ENCODE results near the gene GLYAT.

Gene GLYAT, protein sequence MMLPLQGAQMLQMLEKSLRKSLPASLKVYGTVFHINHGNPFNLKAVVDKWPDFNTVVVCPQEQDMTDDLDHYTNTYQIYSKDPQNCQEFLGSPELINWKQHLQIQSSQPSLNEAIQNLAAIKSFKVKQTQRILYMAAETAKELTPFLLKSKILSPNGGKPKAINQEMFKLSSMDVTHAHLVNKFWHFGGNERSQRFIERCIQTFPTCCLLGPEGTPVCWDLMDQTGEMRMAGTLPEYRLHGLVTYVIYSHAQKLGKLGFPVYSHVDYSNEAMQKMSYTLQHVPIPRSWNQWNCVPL

DNA sequence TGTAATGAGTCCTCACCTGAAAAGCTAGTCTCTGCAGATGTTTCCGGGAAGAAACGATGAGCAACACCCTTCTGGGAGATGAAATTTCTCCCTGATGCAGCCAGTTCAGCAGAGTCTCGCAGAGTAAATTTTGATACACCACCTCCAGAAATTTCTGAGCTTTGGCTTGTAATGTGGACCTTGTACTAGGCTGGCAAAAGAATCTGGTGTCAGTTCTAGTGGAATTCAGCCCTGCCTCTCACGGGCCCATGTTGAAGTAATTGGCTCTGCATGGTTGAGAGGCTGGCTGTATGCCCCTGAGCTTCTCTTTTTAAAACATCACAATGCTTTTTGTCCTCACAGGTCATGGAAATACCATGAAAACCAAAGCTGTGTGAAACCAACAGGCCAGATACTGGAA is at the start of gene GLYAT:
GLYAT (minus strand) TSS at position 125 of the 400 bp plus-strand sequence. CDS start 7,447 bp downstream, outside the sequence.
- DNase-seq, result no peak

DNA sequence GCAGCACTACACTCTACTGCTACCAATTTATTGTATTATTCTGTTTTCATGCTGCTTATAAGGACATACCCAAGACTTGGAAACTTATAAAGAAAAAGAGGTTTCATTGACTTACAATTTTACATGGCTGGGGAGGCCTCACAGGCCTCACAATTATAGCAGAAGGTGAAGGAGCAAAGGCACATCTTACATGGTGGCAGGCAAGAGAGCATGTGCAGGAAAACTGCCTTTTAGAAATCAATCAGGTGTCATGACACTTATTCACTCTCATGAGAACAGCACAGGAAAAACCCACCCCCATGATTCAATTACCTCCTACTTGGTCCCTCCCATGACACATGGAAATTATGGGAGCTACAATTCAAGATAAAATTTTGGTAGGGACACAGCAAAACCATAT is 49.6 kb upstream of the GLYAT start:
- no peak for DNase-seq

DNA sequence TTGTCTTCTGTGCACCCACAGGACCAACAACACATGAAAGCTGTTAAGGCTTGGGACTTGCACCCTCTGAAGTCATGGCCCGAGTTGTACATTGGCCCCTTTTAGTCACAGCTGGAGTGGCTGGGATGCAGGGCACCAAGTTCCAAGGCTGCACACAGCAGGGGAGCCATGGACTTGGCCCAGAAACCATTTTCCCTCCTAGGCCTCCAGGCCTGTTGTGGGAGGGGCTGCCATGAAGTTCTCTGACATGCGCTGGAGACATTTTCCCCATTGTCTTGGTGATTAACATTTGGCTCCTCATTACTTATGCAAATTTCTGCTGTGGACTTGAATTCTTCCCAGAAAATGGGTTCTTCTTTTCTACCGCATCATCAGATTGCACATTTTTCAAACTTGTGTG is 48.8 kb upstream of the GLYAT start:
- DNase-seq, result no peak

DNA sequence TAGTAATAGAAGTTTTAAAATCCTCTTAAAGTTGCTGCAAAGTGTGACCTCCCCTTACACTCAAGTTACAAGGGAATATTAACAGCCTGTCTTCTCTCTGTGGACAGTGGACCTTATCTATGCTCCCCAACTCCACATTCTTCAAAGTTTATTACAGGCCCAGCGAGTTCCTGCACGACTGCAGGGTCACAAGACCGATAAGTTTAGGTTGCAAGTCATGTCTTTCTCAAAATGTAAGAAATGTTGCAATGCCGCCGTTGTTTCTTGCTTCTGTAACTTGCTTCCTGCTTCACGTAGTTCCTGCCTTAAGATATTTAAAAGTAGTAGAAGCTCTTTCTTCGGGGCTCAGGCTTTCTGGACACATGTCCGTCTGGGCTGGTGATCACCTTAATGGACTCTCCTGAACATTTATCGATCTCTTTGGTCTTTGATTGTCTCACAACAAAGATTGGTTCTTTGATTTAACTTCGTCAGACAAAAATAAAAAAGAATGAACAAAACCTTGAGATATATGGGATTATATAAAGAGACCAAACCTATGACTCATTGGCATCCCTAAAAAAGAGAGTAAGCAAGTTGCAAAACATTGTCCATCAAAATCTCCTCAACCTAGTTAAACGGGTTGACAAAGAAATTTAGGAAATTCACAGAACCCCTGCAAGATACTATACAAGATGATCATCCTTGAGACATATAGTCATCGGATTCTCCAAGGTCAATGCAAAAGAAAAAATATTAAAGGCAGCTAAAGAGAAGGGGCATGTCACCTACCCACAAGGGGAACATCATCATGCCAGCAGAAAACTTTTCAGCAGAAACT is 45.4 kb upstream of the GLYAT start:
- no peak for DNase-seq

DNA sequence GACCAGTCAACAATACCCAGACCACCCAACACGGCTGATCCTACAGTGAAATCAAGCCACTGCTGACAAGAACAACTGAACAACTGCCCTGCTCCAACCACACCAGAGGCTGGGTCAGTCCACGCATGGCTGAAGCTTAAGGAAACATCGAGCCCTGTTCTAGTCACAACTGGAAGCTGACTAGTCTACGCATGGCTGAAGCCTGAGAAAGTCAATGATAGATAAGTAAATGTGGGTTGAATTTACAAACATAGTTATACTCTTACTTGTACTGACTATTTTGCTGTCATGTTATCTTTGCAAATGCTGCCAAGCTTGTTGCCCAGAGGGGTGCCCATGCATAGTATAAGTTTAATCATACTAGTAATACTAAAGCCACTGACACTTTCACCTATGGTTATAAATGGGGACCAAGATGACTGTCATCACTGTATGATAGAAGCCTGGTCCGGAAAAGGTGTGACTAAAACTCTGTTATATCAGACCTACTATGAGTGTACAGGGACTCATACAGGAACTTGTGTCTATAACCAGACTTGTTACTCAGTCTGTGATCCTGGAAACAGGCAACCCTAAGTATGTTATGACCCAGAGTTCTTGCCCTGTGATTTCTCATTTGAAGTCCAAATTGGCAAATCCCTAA is 43.4 kb upstream of the GLYAT start:
- DNase-seq, result no peak

DNA sequence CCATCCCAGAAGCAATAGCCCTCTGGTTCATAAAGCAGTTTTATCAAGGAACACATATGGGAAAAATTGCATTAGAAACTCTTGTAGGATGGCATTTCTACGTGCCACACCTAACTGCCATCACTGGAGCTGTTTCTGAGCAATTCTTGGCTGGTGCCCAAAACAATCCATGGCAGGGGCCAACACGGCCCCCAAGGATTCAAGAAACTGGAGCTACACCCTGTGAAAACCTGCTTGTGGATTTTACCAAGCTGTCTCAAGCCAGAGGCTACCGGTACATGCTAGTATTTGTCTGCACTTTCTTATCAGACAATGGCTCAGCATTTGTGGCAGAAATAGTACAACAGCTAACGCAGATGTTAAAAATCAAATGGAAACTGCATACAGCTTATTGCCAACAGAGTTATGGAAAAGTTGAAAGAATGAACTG is 42.4 kb upstream of the GLYAT start:
- DNase-seq, result no peak

DNA sequence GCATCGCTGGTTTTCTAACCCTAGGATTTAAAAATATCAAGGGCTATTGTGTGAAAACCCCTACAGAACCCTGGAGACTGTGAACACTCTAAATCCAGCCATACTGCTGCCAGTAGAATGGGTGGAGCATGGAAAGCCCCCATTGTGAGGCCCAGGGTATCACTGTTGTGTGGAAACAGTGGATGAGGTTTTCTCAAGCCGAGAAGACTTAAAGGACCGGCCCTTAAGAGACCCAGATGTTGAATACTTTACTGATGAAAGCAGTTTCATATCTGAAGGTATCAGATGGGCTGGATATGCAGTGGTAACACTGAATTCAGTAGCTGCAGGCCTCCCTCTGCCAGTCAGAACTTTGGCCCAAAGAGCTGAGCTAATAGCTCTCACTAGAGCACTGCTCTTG is 41.6 kb upstream of the GLYAT start:
- DNase-seq, result no peak

DNA sequence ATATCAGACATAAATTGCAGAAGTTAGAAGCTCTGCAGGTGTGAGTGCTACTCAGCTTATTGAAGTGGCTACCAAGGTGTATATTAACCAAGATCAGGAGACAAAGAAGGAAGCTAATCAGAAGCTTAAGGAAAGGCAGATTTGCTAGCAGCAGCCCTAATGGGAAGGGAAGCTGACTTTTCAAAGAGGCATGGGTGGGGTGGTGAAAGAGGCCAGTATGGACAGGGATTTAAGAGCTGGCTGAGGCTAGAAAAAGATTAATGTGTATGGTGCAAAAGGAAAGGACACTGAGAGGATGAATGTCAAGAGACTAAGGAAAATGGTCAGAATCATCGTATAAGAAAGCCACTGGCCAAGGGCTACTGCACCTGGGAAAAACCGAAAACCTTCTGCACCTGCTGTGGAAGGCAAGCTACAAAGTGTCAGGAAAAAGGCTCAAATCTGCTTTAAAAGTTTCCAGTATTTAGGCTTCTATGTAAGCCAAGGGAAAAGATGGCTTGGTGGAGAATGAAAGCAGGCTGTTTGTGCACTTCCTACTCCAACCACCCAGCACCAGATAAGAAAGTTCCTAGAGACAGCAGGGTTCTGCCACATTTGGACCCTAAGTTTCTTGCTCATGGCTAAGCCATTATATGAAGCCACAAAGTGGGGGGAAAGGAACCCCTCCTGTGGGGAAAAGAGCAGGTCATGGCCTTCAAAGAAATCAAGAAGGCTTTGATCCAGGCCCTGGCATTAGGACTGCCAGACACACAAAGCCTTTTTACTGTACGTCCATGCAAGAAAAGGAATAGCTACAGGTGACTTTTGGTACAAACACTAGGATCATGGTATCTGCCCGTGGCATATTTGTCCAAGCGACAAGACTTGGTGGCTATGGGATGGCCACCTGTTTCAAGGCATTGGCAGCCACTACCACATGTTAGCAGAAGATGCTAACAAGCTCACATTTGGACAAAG is 40.9 kb upstream of the GLYAT start:
- no peak for DNase-seq

DNA sequence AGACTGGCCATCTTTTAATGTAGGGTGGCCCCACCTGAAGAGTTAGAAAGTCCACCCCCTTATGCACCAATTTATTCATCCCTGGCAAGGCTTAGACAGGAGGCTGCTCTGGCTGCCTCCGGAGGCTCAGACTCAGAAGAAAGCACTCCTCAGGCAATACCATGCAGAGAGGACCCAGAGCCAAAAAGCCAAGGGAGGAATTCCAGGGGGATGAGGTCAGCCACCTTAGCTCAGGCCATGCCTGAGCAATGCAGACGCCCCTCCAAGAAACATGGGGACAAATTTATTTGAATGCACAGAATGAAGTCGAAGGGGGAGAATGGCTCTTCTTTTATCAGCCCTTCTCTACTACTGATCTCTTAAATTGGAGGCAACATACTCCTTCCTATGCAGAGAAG is 39.7 kb upstream of the GLYAT start:
- no peak for DNase-seq

DNA sequence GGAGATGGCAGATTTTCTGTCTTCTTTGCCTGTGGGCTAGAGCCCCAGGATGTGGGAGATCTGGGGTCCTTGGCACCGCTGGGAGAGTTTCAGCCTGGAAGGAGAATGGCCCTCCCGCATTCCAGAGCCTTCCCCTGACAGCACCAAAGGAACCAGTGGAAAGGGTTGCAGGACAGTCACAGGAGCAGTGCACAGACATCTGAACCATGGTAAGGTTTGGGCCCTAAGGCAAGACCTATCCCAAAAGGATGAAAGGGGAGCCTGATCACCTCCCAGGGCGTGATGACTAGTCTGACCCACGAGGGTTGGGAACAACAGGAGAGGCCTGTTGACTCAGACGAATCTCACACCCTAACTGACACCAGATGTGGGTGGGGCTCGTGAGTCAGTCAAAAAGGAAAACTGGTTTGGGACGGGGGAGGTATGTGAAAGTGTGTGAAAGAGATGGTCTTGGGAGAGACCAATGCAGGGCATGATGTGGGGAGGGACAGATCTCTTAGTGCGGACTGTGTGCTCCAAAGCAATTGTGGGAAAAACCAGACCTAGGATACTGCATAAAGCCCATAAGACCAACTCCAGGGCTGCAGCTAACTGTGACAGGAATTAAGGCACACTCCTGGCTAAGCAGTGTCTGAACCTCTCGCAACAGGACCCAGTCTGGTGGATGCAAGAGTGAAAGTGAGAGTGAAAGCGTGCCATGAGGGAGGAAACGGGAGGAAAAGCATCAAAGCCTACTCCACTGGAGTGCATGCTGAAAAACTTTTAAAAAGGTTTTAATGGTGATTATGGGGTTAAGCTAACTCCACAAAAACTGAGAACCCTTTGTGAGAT is 39.1 kb upstream of the GLYAT start:
- DNase-seq, result no peak

DNA sequence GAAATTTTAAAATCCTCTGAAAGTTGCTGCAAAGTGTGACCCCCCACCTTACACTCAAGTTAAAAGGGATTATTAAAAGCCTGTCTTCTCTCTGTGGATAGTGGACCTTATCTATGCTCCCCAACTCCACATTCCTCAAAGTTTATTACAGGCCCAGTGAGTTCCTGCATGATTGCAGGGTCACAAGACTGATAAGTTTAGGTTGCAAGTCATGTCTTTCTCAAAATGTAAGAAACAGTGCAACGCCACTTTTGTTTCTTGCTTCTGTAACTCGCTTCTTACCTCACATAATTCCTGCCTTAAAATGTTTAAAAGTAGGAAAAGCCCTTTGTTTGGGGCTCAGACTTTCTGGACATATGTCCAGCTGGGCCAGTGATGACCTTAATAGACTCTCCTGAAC is 38.4 kb upstream of the GLYAT start:
- DNase-seq, result no peak

DNA sequence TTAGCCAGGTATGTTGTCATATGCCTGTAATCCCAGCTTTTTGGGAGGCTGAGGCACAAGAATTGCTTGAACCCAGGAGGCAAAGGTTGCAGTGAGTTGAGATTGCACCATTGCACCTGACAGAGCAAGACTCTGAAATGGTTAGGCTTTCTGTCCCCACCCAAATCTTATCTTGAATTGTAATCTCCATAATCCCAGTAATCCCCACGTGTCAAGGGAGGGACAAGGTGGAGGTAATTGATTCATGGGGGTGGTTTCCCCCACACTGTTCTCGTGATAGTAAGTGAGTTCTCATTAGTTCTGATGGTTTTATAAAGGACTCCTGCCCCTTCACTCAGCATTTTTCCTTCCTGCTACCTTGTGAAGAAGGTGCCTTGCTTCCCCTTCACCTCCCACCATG is 37.6 kb upstream of the GLYAT start:
- no peak for DNase-seq

DNA sequence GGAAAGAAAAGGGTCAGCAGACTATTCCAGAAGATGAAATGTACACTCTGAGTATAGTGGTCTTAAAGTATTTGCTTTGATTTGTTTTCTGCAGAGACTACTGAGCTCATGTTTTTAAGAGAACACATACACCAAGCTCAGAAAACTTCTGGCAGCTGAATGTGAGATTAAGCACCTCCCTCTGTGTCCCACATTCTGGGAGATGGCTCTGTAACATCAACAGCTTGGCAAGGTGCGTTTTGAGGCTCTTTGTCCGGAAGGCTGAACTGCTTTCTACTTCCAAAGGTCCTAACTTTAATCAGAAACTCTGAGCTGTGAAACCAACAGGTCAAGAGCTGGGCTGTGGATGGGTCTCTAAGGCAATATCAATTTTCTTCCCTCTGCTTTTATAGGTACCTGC is 36.4 kb upstream of the GLYAT start:
- DNase-seq, result no peak

DNA sequence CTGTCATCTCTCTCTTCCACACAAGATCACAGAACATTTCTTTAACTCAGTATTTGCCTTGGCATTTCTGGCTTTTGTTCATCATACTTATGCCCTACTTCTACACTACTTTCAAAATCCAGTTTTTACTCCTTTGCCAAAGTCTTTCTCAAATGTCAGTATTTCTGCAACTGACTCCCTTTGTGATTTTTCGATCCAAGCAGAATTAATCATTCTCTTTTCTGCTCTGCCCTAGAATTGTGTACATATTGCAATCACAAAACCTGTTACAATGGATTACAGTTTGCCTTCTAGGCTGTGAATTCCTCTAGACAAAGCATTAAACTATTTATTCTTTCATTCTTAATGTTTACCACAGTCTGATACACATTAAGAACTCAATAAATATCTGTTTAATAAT is 33.3 kb upstream of the GLYAT start:
- DNase-seq, result no peak

DNA sequence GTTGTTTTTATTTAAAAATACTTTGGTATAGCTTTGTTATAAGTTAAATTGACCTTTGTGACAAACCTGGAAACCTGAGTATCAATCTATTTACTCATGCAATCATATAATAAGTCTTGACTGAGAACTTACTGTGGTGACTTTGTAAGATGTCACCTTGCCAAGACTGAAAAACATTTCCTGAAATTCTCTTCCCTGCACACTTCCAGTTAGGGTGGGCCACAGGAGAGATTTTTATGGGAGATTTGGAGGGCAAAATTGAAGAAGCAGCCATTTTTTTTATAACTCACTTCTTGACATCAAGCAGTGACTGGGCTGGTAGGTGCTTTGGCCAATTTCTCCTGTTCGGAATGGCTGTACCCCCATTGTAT is 31.4 kb upstream of the GLYAT start:
- DNase-seq, result no peak

DNA sequence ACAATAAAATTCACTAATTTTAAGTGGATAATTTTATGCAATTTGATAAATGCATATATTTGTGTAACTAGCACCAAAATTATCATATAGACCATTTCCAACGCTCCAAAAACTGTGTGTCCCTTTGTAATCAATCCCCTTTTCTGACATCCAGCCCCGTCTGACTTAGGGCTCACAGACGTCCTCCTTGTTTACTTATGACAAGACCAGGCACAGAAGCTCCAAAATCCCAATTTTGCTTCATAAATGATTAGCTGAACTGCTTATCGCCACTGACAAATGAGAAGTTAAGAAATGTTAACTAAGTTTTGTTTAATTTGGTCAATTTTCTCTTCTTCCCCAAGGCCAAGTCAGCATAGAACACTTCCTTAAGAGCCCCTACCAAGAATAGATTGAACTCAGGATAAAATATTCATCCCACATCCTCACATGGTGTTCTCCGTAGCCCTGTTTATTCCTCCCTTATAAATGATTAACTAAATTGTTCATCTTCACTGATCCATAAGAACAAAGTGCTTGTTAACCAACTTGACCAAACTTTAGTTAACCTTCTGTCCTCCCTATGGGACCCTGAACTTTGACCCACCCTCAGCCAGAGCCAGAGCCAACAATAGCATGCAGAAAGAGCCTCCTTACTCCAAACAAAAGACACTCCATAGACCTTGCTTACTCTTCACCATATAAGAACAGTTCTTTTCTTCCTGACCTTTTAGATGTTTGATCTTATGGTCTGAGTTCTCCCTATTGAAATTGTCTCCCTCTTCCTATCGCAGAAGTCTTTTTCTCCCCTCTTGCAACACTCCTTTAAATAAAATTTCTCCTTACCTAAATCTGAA is 30.8 kb upstream of the GLYAT start:
- no peak for DNase-seq

DNA sequence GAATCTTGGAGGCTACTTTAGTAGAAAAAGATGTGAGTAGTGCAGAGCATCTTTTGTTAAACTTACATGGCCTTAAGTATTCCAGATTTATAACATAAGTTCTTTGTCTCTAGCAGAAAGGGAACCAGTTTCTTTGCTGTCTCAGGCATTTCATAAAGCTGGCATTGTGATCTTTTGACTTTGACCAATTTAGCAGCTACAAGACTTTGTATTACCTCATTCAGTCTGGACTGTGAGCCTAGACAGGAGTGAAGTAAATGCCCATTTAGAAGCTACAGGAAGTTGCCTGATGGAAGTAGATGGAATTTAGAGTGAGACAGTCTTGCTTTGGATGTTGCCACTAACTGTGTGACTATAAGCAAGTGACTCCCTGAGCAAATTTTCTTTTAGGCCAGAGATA is 25.7 kb upstream of the GLYAT start:
- DNase-seq, result no peak

DNA sequence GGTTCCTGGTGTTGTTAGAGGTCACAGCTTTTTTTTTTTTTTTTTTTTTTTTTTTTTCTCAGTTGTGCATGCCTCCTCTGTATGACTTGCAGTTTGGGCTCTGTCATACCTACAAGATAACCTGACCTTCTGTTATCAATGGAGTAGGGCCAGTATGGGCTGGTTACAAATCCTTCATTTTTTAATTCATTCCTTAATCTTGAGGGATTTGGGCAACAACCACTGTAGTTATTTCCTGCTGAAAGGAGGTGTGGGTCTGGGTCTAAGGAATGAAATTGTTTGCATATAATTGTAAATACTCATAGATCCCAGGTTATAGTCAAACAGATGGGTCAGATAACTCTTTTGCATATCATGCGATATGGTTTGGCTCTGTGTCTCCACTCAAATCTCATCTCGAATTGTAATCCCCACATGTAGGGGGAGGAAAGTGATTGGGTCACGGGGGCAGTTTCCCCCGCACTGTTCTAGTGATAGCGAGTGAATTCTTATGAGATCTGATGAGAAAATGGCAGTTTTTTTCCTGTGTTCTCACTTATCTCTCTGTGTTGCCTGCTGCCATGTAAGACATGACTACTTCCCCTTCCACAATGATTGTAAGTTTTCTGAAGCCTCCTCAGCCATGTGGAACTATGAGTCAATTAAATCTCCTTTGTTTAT is 14.1 kb upstream of the GLYAT start:
- no peak for DNase-seq

DNA sequence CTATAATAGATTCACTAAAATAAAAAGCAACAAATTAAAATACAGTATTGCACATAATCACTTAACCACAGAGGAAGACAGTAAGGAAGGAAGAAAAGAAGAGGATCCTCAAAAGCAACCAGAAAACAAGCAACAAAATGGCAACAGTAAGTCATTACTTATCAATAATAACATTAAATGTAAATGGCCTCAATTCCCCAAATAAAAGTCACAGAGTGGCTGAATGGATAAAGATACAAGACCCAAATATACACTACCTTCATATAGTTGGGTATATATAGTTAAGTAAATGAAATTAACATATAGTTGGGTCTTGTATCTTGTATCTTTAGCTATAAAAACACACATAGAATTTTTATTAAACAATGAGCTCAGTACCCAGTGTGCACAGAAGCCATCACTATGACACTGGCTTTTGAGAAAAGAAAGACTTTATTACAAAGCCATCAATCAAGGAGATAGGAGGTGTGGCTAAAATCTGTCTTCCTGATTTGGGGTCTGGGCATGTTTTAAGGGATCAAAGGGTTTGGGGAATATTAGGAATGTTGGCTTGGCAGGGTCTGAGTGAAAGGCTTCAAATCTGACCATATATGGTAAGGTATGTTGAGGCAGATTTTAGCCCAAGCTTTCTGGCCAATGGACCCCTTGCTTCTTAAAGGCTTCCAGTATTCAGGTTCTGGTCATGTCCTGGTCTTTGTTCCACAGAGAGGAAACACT is 13.4 kb upstream of the GLYAT start:
- DNase-seq, result no peak

Data from GDM1 (cell line).